Esophagus (tissue), 2 donors: Measurements from ENCODE around the gene SYNPO. TPM values are rescaled to one million over a fixed set of nuclear protein-coding genes. Genes with fewer than 3 reads are reported as not detected.
A peak's percentile ranks its signal among the peaks of the same experiment; 100 is the strongest.

Experiments
- H3K27ac ChIP-seq, 2 donors: one replicate each; pipeline ENCODE4 v1.5.1; 2013; ENCODE audit warnings: low read depth in 2 of 2, mild to moderate bottlenecking in 2 of 2, inconsistent platforms in 1 of 2, low read length in 1 of 2, moderate library complexity in 1 of 2
- H3K27me3 ChIP-seq, 2 donors: one replicate each; pipeline ENCODE4 v1.6.1; 2013; ENCODE audit warnings: low read length in 2 of 2, control low read depth in 1 of 2, mild to moderate bottlenecking in 1 of 2; ENCODE audit not compliant: insufficient read depth in 2 of 2, control insufficient read depth in 1 of 2
- H3K36me3 ChIP-seq, 2 donors: one replicate each; pipeline ENCODE4 v1.6.1; 2013; ENCODE audit warnings: low read length in 1 of 2; ENCODE audit not compliant: control insufficient read depth in 2 of 2, insufficient read depth in 2 of 2
- H3K4me1 ChIP-seq, 2 donors: one replicate each; pipeline ENCODE4 v1.6.1; 2013; ENCODE audit warnings: low read length in 1 of 2; ENCODE audit not compliant: control insufficient read depth in 2 of 2, insufficient read depth in 2 of 2
- H3K4me3 ChIP-seq, 2 donors: one replicate each; pipeline ENCODE4 v1.5.1; 2013; ENCODE audit warnings: low read length in 2 of 2, mild to moderate bottlenecking in 2 of 2, low read depth in 1 of 2, moderate library complexity in 1 of 2
- H3K9me3 ChIP-seq, 2 donors: one replicate each; pipeline ENCODE4 v1.6.1; 2013; ENCODE audit warnings: mild to moderate bottlenecking in 2 of 2, low read depth in 1 of 2, low read length in 1 of 2, moderate library complexity in 1 of 2; ENCODE audit not compliant: control insufficient read depth in 2 of 2, insufficient read depth in 1 of 2
- WGBS, 2 donors: extraction: QIAGEN DNeasy Blood & Tissue Kit; methylation state at CpG; one replicate each; pipeline ENCODE4 v1.1.7; 2013; 5-methylcytosine and 5-hydroxymethylcytosine counted together
- polyA plus RNA-seq, 2 donors: library from polyadenylated mRNA; stranded (reverse); fragments of 200-250 nt; gene quantifications; one replicate each; pipeline ENCODE4 v1.2.3, GENCODE V29; 2013
- donor health status: healthy with polysubstance abuse.
- donor health status: Bipolar disorder and iron deficiency.

SYNPO gene, protein sequence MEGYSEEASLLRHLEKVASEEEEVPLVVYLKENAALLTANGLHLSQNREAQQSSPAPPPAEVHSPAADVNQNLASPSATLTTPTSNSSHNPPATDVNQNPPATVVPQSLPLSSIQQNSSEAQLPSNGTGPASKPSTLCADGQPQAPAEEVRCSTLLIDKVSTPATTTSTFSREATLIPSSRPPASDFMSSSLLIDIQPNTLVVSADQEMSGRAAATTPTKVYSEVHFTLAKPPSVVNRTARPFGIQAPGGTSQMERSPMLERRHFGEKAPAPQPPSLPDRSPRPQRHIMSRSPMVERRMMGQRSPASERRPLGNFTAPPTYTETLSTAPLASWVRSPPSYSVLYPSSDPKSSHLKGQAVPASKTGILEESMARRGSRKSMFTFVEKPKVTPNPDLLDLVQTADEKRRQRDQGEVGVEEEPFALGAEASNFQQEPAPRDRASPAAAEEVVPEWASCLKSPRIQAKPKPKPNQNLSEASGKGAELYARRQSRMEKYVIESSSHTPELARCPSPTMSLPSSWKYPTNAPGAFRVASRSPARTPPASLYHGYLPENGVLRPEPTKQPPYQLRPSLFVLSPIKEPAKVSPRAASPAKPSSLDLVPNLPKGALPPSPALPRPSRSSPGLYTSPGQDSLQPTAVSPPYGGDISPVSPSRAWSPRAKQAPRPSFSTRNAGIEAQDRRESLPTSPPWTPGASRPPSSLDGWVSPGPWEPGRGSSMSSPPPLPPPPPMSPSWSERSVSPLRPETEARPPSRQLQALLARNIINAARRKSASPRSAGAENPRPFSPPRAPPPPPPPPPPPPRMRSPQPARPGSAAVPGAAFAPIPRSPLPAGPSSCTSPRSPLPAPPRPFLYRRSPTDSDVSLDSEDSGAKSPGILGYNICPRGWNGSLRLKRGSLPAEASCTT
- 1 to 10 TPM; 4.3 to 5.0 TPM for polyA plus RNA-seq

DNA sequence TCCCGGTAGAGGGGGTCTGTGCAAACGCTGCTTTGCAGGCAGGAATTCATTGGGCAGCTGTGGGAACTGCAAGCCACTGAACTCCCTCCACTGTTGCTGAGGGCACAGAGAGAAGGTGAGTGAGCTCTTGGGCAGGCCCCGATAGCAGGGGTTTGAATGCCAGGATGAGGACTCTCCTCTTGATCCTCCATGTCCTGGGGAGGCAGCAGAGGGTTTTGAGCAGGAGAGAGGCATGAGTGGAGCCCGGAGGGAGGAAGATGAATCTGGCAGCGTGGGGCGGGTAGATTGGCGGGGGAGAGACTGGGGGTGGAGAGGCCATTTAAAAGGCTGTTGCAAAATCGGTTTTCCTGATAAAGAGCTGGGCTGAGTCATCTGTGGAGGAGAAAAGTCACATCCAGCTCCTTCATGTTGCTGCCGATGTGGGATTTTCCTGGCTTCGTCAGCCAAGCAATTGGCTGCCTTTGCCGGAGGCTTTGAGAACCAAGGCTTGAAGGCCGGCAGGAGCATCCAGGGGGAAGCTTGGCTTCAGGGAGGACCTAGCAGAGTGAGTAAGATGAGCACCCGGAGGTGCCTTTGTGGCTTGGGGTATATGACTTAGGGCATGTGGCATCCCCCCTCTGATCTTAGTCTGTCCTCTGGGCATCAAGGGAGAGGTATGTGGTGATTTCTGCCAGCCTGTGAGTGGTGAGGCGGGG, at the start of gene SYNPO:
SYNPO (plus strand) TSS at position 350 of the 695 bp plus-strand sequence. CDS start 7,616 bp downstream, outside the sequence.
- no peaks in the 10 kb centered on the region for H3K36me3 ChIP-seq
- 18 to 24% methylated on average over 14 of the region's 14 CpGs for WGBS, 2 donors
- H3K27ac ChIP-seq: peak within 1 kb of the TSS; percentile 68 to 93
- peaks cover 16 to 29% of the 10 kb centered on the region in 2 donors for H3K4me1 ChIP-seq
- H3K4me3 ChIP-seq: no peak within 1 kb of the TSS
- H3K27me3 ChIP-seq: no peaks in the 10 kb centered on the region
- no peaks in the 10 kb centered on the region for H3K9me3 ChIP-seq

DNA sequence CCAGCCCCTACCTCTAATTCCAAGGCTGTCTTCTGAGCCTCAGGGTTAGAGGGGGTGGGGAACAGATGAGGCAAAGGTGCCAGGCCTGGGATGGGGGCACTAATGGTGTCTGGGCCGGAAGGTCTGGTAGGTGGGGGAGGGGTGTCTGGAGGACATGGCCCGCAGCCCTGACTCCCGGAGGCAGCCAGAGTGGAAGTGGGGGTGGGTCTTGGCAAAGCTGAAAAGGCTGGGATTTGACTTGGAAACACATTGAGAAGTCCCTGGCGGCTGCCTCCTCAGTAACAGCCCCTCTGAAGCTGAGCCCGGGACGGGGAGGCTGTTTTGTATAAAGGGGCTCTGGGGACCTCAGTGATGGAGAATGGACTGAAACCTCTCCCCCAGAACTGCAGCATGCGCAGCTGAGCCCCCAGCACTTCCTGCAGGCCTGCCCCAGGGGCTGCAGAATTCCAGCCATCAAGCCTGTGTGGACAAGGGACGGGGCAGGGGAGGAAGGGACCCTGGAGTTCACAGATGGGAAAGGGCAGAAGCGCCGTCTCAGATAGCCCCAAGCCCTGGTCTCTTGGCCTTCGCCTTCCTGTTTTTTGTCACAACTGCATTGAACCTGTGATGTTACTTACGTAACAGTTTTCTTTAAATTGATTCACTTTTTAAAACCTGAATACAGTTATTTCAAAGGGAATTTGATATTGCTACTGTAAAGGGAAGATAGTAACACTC, 49.3 kb upstream of the SYNPO start:
- H3K4me1 ChIP-seq: no peaks in the 10 kb centered on the region
- H3K9me3 ChIP-seq: no peaks in the 10 kb centered on the region
- 48% methylated on average over 12 of the region's 12 CpGs for WGBS, 2 donors
- H3K27ac ChIP-seq: peak overlapping the region in 1 of 2 donors; percentile 31
- H3K4me3 ChIP-seq: no peak overlapping the region
- no peaks in the 10 kb centered on the region for H3K27me3 ChIP-seq
- H3K36me3 ChIP-seq: no peaks in the 10 kb centered on the region

DNA sequence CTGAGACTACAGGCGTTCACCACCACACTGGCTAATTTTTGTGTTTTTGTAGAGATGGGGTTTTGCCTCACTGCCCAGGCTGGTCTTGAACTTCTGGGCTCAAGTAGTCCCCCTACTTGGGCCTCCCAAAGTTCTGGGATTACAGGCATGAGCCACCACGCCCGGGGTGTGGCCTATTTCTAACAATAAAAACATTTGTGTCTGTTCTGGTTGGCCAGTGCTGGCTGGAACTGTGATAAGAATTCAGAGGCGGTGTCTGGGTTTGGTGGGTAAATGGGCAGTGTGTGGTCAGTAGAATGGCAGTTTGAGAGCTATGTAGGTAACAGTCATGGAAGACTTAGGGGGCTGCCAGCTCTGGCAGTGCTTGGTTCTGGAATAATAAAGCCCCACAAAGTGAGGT, 46.9 kb upstream of the SYNPO start:
- Histone ChIP-seq H3K4me1 (peaks cover under 1 to 5% of the 10 kb centered on the region in 2 donors), H3K27ac (no peak overlapping the region), H3K9me3 (no peaks in the 10 kb centered on the region), H3K36me3 (no peaks in the 10 kb centered on the region), H3K27me3 (no peaks in the 10 kb centered on the region), H3K4me3 (no peak overlapping the region)
- whole genome bisulfite sequencing, 2 donors: 66 to 67% methylated on average over 4 of the region's 4 CpGs

GRCh38 chr5:150593996-150594395, 46.5 kb upstream of the SYNPO start:
- 71 to 79% methylated on average over 7 of the region's 7 CpGs for WGBS, 2 donors
- peaks cover 4 to 5% of the 10 kb centered on the region in 2 donors for H3K4me1 ChIP-seq
- H3K27ac ChIP-seq: no peak overlapping the region
- H3K4me3 ChIP-seq: no peak overlapping the region
- H3K27me3 ChIP-seq: no peaks in the 10 kb centered on the region
- no peaks in the 10 kb centered on the region for H3K36me3 ChIP-seq
- no peaks in the 10 kb centered on the region for H3K9me3 ChIP-seq

DNA sequence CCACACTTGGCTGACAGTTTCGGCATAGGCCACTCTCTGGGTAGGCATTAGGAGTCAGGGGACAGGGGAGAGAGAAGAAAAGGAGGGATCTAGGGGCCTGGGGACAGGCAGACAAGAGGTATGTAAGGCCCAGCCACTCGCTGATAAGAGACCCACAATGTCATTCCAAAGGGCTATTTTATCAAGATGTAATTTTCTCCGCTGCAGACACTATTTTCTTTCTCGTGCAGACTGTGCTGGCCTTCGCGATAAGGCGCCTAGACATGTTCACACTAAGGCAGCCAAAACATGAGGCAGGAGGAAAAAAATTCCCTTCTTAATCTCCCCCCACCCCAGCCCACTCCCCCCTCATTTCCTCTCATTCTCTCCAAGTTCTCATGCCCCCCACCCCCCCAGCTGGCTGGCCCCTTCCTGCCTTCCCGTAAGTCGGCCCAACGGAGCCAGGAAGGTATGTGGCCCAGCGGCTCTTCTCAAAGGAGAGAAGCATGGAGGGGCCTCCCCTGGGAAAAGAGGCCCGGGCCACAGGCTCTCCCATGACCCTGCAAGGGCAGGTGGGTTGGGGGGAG, 44.9 kb upstream of the SYNPO start:
- peaks cover 14 to 18% of the 10 kb centered on the region in 2 donors for H3K4me1 ChIP-seq
- no peak overlapping the region for H3K27ac ChIP-seq
- H3K4me3 ChIP-seq: no peak overlapping the region
- no peaks in the 10 kb centered on the region for H3K9me3 ChIP-seq
- no peaks in the 10 kb centered on the region for H3K27me3 ChIP-seq
- H3K36me3 ChIP-seq: no peaks in the 10 kb centered on the region
- WGBS, 2 donors: 59 to 74% methylated on average over 12 of the region's 12 CpGs

GRCh38 chr5:150596313-150596712, 44.1 kb upstream of the SYNPO start:
- no peak overlapping the region for H3K4me3 ChIP-seq
- no peaks in the 10 kb centered on the region for H3K27me3 ChIP-seq
- no peaks in the 10 kb centered on the region for H3K9me3 ChIP-seq
- H3K36me3 ChIP-seq: no peaks in the 10 kb centered on the region
- WGBS, 2 donors: 80 to 82% methylated on average over 9 of the region's 9 CpGs
- H3K4me1 ChIP-seq: peaks cover 14 to 18% of the 10 kb centered on the region in 2 donors
- H3K27ac ChIP-seq: peak overlapping the region in 1 of 2 donors; percentile 15

DNA sequence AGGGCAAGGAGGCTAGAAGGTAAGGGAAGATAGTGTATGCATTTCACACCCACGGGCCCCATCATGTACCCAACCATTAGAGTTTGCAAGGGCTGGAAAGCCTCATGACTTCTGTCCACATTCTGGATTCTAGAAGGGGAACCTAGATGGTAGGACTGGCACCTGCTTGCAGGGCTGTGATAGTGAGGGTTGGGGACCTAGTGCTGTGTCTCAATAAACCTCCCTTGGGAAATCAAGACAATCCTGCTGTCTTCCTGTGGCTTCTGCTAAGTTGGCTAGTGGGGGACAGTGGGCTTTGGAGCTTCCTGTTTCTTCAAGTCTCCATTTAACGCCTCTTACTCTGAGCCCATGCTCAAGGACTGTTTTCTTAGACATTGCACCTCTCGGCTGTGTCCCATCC, 43.6 kb upstream of the SYNPO start:
- H3K27me3 ChIP-seq: no peaks in the 10 kb centered on the region
- WGBS, 2 donors: 86 to 95% methylated on average over 3 of the region's 3 CpGs
- H3K4me1 ChIP-seq: peaks cover 14 to 18% of the 10 kb centered on the region in 2 donors
- no peaks in the 10 kb centered on the region for H3K36me3 ChIP-seq
- no peak overlapping the region for H3K4me3 ChIP-seq
- H3K27ac ChIP-seq: no peak overlapping the region
- no peaks in the 10 kb centered on the region for H3K9me3 ChIP-seq

DNA sequence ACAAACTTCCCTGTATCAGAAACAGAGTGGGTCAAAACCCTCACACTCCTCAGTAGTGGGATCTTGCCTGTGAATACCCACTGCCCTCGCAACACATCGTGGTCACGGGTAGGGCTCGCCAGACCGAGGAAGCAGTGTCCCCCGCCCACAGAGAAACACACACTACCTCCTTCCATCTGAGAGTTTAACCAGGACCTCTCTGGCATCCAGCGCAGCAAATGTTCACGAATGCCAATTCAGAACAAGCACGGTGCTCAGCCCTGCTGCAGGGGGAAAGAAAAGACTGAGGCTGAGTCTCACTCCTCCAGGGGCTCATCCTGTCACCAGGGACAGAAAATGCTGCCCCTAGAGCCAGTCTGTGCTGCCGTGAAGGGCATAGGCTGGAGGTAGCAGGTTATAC, 42.5 kb upstream of the SYNPO start:
- no peaks in the 10 kb centered on the region for H3K27me3 ChIP-seq
- H3K27ac ChIP-seq: peak overlapping the region; percentile 0 to 57
- no peaks in the 10 kb centered on the region for H3K9me3 ChIP-seq
- H3K4me1 ChIP-seq: peaks cover 14 to 18% of the 10 kb centered on the region in 2 donors
- no peak overlapping the region for H3K4me3 ChIP-seq
- 72 to 77% methylated on average over 10 of the region's 10 CpGs for WGBS, 2 donors
- no peaks in the 10 kb centered on the region for H3K36me3 ChIP-seq
